Measurements from ENCODE around the gene C12orf75. TPM values are rescaled to one million over a fixed set of nuclear protein-coding genes. Genes with fewer than 3 reads are reported as not detected.

C12orf75 gene
- total and polyA plus RNA-seq, 2 donors (not counting 3 experiments of a cell fraction or from before 2014, with no cell fraction given) = 23.6 to 60.7 TPM

DNA sequence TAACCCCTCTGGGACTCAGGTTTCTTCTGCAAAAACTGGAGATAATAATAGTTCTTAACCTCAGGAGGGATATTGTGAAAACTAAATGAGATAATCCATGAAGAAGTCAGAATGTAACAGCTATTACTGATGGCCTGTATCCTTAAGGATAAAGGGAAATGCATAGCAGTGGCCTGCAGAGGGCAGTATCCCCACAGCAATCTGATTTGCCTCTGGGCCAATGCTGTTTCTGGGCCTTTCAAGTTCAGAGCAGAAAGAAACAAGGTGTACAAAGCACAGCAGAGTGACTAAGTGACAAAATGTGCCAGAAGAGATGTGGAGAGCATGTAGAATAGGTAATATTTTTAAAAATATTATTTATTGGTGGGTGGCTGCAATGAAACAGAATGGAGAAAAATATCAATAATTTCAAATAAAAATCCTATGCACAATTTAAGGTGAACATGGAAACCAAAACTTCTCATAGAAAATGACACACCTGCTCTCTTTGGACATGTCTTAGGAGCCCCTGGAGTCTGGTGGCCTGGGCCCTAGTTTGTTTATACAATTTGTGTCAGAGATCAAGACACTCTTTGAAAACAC, 90.3 kb downstream of the C12orf75 start:
- no peaks in the 10 kb centered on the region for H3K27me3 ChIP-seq (ENCODE audit: control insufficient read depth in 2 of 2, insufficient read depth in 2 of 2, low read length in 2 of 2)
- DNase-seq (ENCODE audit: low read depth, low spot score) (peak; percentile 90), FAIRE-seq (peak; percentile 71)
- BruUV-seq (replicated peaks) = no TSS peak
- no peaks in the 10 kb centered on the region for H3K79me2 ChIP-seq (ENCODE audit: control insufficient read depth, insufficient read depth, low read length)
- peaks cover 7% of the 10 kb centered on the region for H3K4me1 ChIP-seq (ENCODE audit: control insufficient read depth, extremely low read depth, insufficient read depth, low read length)
- H3K9ac ChIP-seq (replicated peaks; ENCODE audit: extremely low read depth, insufficient read depth, low read length) = no peak overlapping the region
- H3K4me2 ChIP-seq (ENCODE audit: insufficient read depth, low read length) = no peak overlapping the region
- H3K9me1 ChIP-seq (replicated peaks; ENCODE audit: control insufficient read depth, extremely low read depth, insufficient read depth, low read length) = no peaks in the 10 kb centered on the region
- ChIA-PET POLR2A (interaction anchor here (1.0 kb wide), 1 partner anchor 65 kb away, joined by 3 read pairs; no protein-coding TSS in a partner anchor), CTCF (interaction anchor here (0.5 to 4.0 kb wide), 76 partner anchors 10 to 862 kb away, joined by 3 to 112 read pairs (median 4); partner anchors contain the start of gene NUAK1)
- no peak overlapping the region for H3K4me3 ChIP-seq (replicated peaks in 1 of 3; ENCODE audit: insufficient read depth in 1 of 3, low read depth in 1 of 3, low read length in 3 of 3)
- peak overlapping the region; percentile 20 for H3K27ac ChIP-seq (ENCODE audit: insufficient read depth, low read depth, low read length)
- no peak for TF ChIP-seq JUN (IDR thresholded peaks at IDR 0.05; ENCODE audit: borderline replicate concordance, insufficient read depth, insufficient read length, low read depth)
- TF ChIP-seq GATA2 (IDR thresholded peaks at IDR 0.05; ENCODE audit: insufficient read depth, insufficient read length, low read depth, low read length) = no peak
- TF ChIP-seq, protein P1, sequence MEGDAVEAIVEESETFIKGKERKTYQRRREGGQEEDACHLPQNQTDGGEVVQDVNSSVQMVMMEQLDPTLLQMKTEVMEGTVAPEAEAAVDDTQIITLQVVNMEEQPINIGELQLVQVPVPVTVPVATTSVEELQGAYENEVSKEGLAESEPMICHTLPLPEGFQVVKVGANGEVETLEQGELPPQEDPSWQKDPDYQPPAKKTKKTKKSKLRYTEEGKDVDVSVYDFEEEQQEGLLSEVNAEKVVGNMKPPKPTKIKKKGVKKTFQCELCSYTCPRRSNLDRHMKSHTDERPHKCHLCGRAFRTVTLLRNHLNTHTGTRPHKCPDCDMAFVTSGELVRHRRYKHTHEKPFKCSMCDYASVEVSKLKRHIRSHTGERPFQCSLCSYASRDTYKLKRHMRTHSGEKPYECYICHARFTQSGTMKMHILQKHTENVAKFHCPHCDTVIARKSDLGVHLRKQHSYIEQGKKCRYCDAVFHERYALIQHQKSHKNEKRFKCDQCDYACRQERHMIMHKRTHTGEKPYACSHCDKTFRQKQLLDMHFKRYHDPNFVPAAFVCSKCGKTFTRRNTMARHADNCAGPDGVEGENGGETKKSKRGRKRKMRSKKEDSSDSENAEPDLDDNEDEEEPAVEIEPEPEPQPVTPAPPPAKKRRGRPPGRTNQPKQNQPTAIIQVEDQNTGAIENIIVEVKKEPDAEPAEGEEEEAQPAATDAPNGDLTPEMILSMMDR (IDR thresholded peaks at IDR 0.05; ENCODE audit: extremely low read depth in 1 of 2, insufficient read depth in 1 of 2, low read depth in 1 of 2, low read length in 2 of 2) = peak; percentile 70 to 90
- TF ChIP-seq FOS (IDR thresholded peaks at IDR 0.05; ENCODE audit: borderline replicate concordance, insufficient read depth, low read length) = no peak
- TF ChIP-seq POLR2AphosphoS5 (IDR thresholded peaks at IDR 0.05; ENCODE audit: insufficient read depth, low read depth, low read length) = no peak
- TF ChIP-seq POLR2A (IDR thresholded peaks at IDR 0.05; ENCODE audit: low read depth, low read length) = no peak
- dilution Hi-C loops (cut with MboI; ENCODE audit: extremely low pct_ligation_motif_present, low sequenced_read_pairs) = no loop called here
- no peaks in the 10 kb centered on the region for H4K20me1 ChIP-seq (replicated peaks; ENCODE audit: control insufficient read depth, extremely low read depth, insufficient read depth, low read length)
- no peaks in the 10 kb centered on the region for H3K9me3 ChIP-seq (replicated peaks; ENCODE audit: control insufficient read depth, insufficient read depth, low read length)
- H2AFZ ChIP-seq (ENCODE audit: low read depth, low read length) = no peak overlapping the region
- no peaks in the 10 kb centered on the region for H3K36me3 ChIP-seq (ENCODE audit: control insufficient read depth in 2 of 2, extremely low read depth in 1 of 2, insufficient read depth in 2 of 2, low read length in 2 of 2)
- intact Hi-C loops (cut with micrococcal nuclease) = loop anchor here (1.0 to 5.0 kb wide), 11 partner anchors 25 to 862 kb away; no protein-coding TSS in a partner anchor

Other genes starting within 250 kb of the C12orf75 start
- 2.2 and 2.5 TPM in 2 replicates for gene ALDH1L2, start 246.2 kb upstream of the C12orf75 start, total RNA-seq
- gene ALDH1L2, start 246.2 kb upstream of the C12orf75 start, polyA plus RNA-seq = 1.4 and 1.5 TPM in 2 replicates
- 99.8 and 123 TPM in 2 replicates for gene WASHC4, start 223.0 kb upstream of the C12orf75 start, total RNA-seq
- gene WASHC4, start 223.0 kb upstream of the C12orf75 start, polyA plus RNA-seq = 22.0 and 30.4 TPM in 2 replicates
- 21.4 and 31.8 TPM in 2 replicates for gene APPL2, start 94.5 kb upstream of the C12orf75 start, total RNA-seq
- 8.1 and 9.2 TPM in 2 replicates for gene APPL2, start 94.5 kb upstream of the C12orf75 start, polyA plus RNA-seq